ENCODE results near the gene ACVR1. TPM values are rescaled to one million over a fixed set of nuclear protein-coding genes. Genes with fewer than 3 reads are reported as not detected.

The ACVR1 gene
- total and polyA plus RNA-seq, 3 donors from 2014 or later: 10.3 to 15.3 (median 14.9) TPM

DNA sequence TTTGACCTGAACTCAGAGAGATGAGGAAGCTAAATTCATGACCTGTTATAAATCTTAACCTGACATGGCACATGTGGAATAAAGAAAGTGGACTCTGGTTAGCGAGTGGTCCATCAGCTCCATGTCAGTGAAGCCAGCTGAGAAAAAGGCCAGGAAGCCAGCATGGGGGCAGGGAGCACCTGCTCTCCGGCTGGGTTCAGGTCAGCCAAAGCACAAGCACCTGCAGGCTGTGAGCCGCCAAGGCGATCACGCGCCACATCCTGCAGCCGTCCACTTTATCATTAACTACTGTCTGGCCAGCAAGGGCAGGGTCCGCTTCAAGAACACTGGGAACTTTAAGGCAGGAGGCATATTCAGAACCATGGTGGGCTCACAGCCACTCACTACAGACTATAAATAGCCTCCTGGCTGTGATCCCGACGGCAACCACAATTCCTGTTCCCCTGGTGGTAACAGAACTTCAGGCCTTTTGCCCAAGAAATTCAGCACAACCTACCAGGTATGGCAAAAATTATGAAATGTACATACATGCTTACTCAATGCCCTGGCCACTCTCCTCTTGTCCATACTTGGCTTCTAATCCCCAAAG lies 35.5 kb downstream of the ACVR1 start:
- no peaks in the 10 kb centered on the region for H3K36me3 ChIP-seq (ENCODE audit: low read depth, missing control alignments)
- H3K4me3 ChIP-seq: no peak overlapping the region
- TF ChIP-seq, protein P1, sequence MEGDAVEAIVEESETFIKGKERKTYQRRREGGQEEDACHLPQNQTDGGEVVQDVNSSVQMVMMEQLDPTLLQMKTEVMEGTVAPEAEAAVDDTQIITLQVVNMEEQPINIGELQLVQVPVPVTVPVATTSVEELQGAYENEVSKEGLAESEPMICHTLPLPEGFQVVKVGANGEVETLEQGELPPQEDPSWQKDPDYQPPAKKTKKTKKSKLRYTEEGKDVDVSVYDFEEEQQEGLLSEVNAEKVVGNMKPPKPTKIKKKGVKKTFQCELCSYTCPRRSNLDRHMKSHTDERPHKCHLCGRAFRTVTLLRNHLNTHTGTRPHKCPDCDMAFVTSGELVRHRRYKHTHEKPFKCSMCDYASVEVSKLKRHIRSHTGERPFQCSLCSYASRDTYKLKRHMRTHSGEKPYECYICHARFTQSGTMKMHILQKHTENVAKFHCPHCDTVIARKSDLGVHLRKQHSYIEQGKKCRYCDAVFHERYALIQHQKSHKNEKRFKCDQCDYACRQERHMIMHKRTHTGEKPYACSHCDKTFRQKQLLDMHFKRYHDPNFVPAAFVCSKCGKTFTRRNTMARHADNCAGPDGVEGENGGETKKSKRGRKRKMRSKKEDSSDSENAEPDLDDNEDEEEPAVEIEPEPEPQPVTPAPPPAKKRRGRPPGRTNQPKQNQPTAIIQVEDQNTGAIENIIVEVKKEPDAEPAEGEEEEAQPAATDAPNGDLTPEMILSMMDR (IDR thresholded peaks at IDR 0.05): no peak
- TF ChIP-seq POLR2A (IDR thresholded peaks at IDR 0.05): no peak
- no peaks in the 10 kb centered on the region for H3K27me3 ChIP-seq
- H3K9me3 ChIP-seq: no peaks in the 10 kb centered on the region
- peak; percentile 15 for DNase-seq
- intact Hi-C loops (cut with DNase I; ENCODE audit: low total_unique reads): no loop called here
- 41 to 57% methylated on average over 10 of the region's 10 CpGs for WGBS, 2 donors
- peaks cover 3% of the 10 kb centered on the region for H3K4me1 ChIP-seq
- no peak overlapping the region for H3K27ac ChIP-seq

DNA sequence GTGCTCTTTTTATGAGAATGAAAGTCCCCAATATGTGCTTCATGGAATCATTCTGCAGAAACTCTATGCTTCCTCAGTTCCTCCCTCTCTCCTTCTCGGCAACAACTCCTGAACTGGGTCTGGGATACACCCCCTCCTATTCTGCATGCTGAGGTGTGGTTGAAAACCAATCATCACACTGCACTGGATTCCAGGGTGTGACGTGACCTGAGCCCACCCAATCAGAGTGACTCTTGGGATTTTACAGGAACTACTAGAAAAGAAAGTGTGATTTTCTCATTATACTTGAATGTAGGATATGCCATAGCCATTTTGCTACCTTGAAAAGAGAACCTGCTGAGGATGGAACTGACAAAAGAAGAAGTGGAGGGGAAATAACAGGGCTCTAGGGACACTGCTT lies 36.3 kb downstream of the ACVR1 start:
- Histone ChIP-seq H3K4me3 (no peak overlapping the region), H3K27ac (no peak overlapping the region), H3K4me1 (peaks cover 3% of the 10 kb centered on the region), H3K9me3 (no peaks in the 10 kb centered on the region), H3K36me3 (ENCODE audit: low read depth, missing control alignments) (no peaks in the 10 kb centered on the region), H3K27me3 (no peaks in the 10 kb centered on the region)
- intact Hi-C loops (cut with DNase I; ENCODE audit: low total_unique reads): loop anchor here (10.0 kb wide), 1 partner anchor 345 kb away; no protein-coding TSS in a partner anchor
- no peak for TF ChIP-seq POLR2A (IDR thresholded peaks at IDR 0.05)
- TF ChIP-seq, protein P1 (IDR thresholded peaks at IDR 0.05): no peak
- DNase-seq: no peak
- 80% methylated on average over 2 of the region's 2 CpGs for WGBS, 2 donors

DNA sequence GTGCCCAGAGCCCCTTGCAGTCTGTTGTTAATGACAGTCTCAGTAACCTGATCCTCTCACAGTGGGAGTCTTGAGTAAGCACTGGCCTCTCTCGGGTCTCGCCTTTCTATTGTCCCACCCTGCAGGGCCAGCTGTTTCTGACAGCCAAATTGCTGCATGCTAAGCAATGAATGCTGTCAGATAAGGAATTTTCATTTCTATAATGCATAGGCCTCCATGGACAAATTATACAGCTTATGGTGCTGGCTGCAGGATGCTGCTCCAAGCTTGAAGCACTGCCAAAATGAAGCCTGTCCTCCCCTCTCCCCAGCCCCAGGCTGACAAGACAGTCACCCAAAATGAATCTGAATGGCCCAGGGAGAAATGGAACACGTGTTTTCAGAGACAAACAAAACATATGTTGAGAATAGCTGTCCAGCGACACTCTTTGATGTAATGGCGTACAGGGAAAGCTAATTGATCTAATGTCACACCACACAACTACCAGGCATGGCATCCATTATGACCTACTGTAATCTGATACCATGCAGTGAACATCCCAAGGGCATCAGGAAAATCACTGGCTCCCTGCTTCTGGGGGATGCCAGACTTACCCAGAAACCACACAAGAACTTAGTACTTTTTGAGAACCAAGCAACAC lies 36.8 kb downstream of the ACVR1 start:
- H3K4me1 ChIP-seq: peaks cover 3% of the 10 kb centered on the region
- no peak overlapping the region for H3K27ac ChIP-seq
- TF ChIP-seq, protein P1 (IDR thresholded peaks at IDR 0.05): no peak
- TF ChIP-seq POLR2A (IDR thresholded peaks at IDR 0.05): no peak
- H3K27me3 ChIP-seq: no peaks in the 10 kb centered on the region
- DNase-seq: no peak
- intact Hi-C loops (cut with DNase I; ENCODE audit: low total_unique reads): loop anchor here (10.0 kb wide), 1 partner anchor 346 kb away; no protein-coding TSS in a partner anchor
- WGBS, 2 donors: 57 to 62% methylated on average over 5 of the region's 5 CpGs
- H3K9me3 ChIP-seq: no peaks in the 10 kb centered on the region
- no peaks in the 10 kb centered on the region for H3K36me3 ChIP-seq (ENCODE audit: low read depth, missing control alignments)
- no peak overlapping the region for H3K4me3 ChIP-seq

DNA sequence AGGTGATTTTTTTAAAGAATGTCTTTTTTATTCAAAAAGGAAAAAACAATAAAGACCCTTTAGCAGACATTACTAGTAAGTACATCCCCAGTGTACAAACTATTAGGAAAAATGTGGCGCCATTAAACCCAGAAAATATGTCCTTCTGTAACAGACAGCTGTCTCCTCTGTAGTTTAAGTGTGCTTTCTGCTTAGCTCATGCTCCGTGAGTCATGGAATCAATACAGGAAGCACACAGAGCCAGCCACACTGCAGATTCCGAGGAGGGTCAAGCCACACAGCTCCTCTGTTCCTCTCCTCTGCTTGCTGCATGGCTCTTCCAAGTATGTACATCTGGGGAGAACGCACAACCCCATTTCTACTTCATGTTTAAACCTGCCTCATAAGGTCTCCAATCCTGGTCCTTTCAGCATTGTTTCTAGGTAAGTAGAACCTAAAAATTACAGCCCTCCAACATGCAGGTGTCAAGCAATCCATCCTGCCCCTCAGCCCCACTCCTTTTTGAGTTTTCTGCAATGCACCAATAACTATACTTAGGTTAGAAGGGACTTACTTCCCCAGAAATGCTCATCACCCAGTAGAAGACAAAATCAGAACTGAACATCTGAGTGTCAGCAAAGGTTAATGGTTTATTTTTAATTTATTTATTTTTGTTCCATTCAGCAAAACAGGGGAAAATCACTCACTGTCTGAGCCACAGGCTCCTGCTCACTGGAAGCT lies 37.5 kb downstream of the ACVR1 start:
- no peak overlapping the region for H3K4me3 ChIP-seq
- no peaks in the 10 kb centered on the region for H3K27me3 ChIP-seq
- peak overlapping the region in 1 of 2 donors; percentile 60 for H3K27ac ChIP-seq
- intact Hi-C loops (cut with DNase I; ENCODE audit: low total_unique reads): loop anchor here (10.0 kb wide), 1 partner anchor 346 kb away; no protein-coding TSS in a partner anchor
- WGBS, 2 donors: 38 to 43% methylated on average over 4 of the region's 4 CpGs
- no peak for TF ChIP-seq POLR2A (IDR thresholded peaks at IDR 0.05)
- TF ChIP-seq, protein P1 (IDR thresholded peaks at IDR 0.05): no peak
- peak; percentile 30 for DNase-seq
- H3K36me3 ChIP-seq (ENCODE audit: low read depth, missing control alignments): no peaks in the 10 kb centered on the region
- peaks cover 3% of the 10 kb centered on the region for H3K4me1 ChIP-seq
- H3K9me3 ChIP-seq: no peaks in the 10 kb centered on the region

All from testis (tissue), 3 donors.